Subcutaneous adipose tissue (tissue), 4 donors: ENCODE results near the gene C1orf210. TPM values are rescaled to one million over a fixed set of nuclear protein-coding genes. Genes with fewer than 3 reads are reported as not detected.

Experiments
- CTCF ChIP-seq: fragments of 450-650 bp; IDR thresholded peaks from one replicate; pipeline ENCODE4 v1.5.1; 2016; ENCODE audit warnings: low read depth, mild to moderate bottlenecking, control low read depth, antibody characterized with exemption, moderate library complexity
- total RNA-seq, 4 donors: library from RNA; depleted of rRNA; stranded (reverse); fragments of >200 nt; gene quantifications; one replicate each; pipeline ENCODE4 v1.1.0, GENCODE V29; 2016

The C1orf210 gene
- total RNA-seq, 4 donors from 2014 or later = 0.34 to 2.6 TPM; not detected in 2

DNA sequence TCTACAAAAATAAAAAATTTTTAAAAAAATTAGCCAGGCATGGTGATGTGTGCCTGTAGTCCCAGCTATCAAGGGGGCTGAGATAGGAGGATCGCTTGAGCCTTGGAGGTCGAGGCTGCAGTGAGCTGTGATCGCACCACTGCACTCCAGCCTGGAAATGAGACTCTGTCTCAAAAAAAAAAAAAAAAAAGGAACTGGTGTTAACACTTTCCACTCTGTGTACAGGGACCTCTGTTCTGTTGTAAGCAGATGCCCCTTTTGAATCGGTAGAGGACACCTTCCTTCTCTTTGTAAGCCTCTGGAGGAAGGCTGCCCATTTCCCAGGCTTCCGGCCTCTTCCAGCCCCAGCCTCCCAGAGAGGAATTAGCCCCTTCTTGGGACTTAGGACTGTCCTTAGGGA, 7.3 kb upstream of the C1orf210 start:
- no peak for TF ChIP-seq CTCF

DNA sequence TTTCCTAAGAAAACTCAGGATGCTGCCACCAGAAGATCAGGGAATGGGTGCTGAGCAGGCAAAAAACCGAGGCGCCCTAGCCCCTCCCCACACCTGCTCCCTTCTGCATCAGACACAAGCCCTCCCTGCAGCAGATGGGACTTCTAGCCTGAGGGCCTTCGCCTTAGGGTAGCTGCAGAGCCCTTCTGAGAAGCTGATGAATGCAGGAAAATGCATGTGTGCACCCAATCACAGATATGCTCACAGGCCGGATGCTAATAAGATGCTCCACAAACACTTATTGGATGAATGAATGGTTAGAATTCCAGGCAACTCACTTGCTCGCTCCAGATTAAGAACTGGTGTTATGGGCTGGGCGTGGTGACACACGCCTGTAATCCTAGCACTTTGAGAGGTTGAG, 6.8 kb upstream of the C1orf210 start:
- TF ChIP-seq CTCF = no peak

DNA sequence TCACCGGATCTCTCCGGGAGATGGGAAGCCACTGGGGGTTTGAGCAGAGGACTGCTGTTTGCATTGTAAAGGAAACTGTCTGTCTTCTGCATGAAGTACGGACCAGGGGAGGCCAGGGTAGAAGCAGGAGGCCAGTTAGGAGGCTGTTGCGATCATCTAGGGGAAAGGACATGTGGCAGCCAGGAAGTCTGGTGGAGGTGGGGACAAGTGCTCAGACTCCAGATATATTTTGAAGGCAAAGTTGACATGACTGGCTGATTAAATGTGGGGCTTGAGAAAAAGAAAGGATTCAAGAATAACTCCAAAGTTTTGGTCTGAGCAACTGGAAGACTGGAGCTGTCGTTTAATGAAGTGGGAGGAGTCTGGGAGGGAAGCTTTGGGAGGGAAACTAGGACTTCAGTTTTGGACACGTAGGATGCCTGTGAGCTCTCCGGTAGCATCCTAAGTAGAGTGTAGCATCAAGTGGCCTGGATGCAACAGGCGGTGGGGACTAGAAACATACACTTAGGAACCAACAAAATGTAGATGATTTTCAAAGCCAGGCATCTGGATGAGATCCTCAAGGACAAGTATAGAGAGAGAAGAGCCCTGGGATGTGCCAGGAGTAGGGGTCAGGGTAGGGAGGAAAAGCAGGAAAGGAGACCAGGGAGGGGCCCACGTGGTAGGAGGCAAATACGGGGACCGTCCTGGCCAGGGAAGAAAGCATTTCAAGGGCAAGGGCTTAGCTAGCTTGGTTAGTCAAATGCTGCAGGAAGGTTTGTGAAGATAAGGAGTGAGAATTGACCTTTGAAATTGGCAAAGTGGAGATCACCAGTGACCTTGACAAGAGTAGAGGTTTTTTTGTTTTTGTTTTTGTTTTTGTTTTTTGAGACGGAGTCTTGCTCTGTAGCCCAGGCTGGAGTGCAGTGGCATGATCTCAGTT, 3.7 kb upstream of the C1orf210 start:
- TF ChIP-seq CTCF = no peak

- TF ChIP-seq CTCF = no peak
Measured at GRCh38 chr1:43288058-43288784, 2.8 kb upstream of the C1orf210 start.

GRCh38 chr1:43286533-43286932, 1.2 kb upstream of the C1orf210 start:
- TF ChIP-seq CTCF = no peak

DNA sequence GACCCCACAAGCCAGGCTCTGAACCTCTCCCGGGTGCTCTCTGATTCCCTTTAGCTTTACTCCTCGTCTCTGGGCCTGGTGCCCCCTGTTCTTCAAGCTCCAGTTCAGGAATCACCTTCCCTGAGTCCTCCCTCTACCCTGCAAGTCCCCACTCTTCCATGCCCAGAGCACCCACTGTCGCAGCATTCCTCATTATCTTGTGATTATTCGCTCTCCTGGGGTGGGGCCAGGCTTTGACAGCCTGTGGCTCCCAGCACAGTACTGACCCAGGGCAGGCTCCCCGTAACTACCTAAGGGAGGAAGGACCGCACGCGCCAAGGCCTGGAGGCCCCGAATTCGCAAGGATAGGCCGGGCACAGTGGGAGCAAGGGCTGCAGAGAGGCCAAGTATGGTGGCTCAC, 734 bp upstream of the C1orf210 start:
- no peak for TF ChIP-seq CTCF

GRCh38 chr1:43284546-43285110, 753 bp downstream of the C1orf210 start:
- no peak for TF ChIP-seq CTCF
